Effector CD4-positive, alpha-beta T cell (primary cell): ENCODE results near the gene MUL1.
"Not testable (repeated sequence)": the region's sequence is repeated elsewhere in the genome, so short reads cannot be mapped to it uniquely, and the experiment has no call there.

Source experiments
- DNase-seq: peaks from one replicate; pipeline ENCODE4 v3.0.0-alpha.2; 2020

Gene MUL1

GRCh38 chr1:20511518-20512428 lies 3.8 kb upstream of the MUL1 start:
- no peak for DNase-seq

- no peak for DNase-seq
These were observed 440 bp upstream of the MUL1 start for GRCh38 chr1:20508411-20508771.

- DNase-seq = no peak
These were observed 745 bp downstream of the MUL1 start for GRCh38 chr1:20507248-20507563.

- DNase-seq = no peak
These were observed 2.5 kb downstream of the MUL1 start for GRCh38 chr1:20505488-20505887.

GRCh38 chr1:20500716-20501115 lies 7.2 kb downstream of the MUL1 start:
- DNase-seq = no peak

- no peak for DNase-seq
These were observed 8.2 kb downstream of the MUL1 start for GRCh38 chr1:20499718-20500117.

- no peak for DNase-seq
These were observed 8.8 kb downstream of the MUL1 start for GRCh38 chr1:20499105-20499504.

GRCh38 chr1:20498116-20498515 lies 9.8 kb downstream of the MUL1 start:
- no peak for DNase-seq

GRCh38 chr1:20497506-20497905 lies 10.4 kb downstream of the MUL1 start:
- DNase-seq = no peak

- DNase-seq = not testable (repeated sequence)
These were observed 11.1 kb downstream of the MUL1 start for GRCh38 chr1:20496725-20497383.

- no peak for DNase-seq
These were observed 11.7 kb downstream of the MUL1 start for GRCh38 chr1:20496241-20496661.

GRCh38 chr1:20495661-20496060 lies 12.3 kb downstream of the MUL1 start:
- no peak for DNase-seq

GRCh38 chr1:20494609-20495311 lies 13.2 kb downstream of the MUL1 start:
- DNase-seq = no peak

GRCh38 chr1:20493839-20494608 lies 13.9 kb downstream of the MUL1 start:
- peak; percentile 74 for DNase-seq

- no peak for DNase-seq
These were observed 14.6 kb downstream of the MUL1 start for GRCh38 chr1:20493309-20493708.

- no peak for DNase-seq
These were observed 15.2 kb downstream of the MUL1 start for GRCh38 chr1:20492751-20493150.

GRCh38 chr1:20491866-20492265 lies 16.1 kb downstream of the MUL1 start:
- no peak for DNase-seq

GRCh38 chr1:20491178-20491577 lies 16.8 kb downstream of the MUL1 start:
- no peak for DNase-seq

GRCh38 chr1:20487236-20487590 lies 20.7 kb downstream of the MUL1 start:
- DNase-seq = no peak

- no peak for DNase-seq
These were observed 21.3 kb downstream of the MUL1 start for GRCh38 chr1:20486457-20487235.

- DNase-seq = peak; percentile 47
These were observed 22.2 kb downstream of the MUL1 start, which contains the start of gene CAMK2N1 for GRCh38 chr1:20485527-20486456. CAMK2N1 (minus strand) TSS chr1:20486210; CDS start chr1:20485379, 831 bp downstream.
